GM19351 (cell line): Measurements from ENCODE around the gene ERCC1.
A peak's percentile ranks its signal among the peaks of the same experiment; 100 is the strongest.

Experiments used
- ATAC-seq: cut with Tn5 transposase; IDR thresholded peaks from one replicate; pipeline ENCODE4 v1.9.1; 2021; ENCODE audit warnings: mild to moderate bottlenecking, moderate library complexity; ENCODE audit not compliant: unreplicated experiment

Gene ERCC1

DNA sequence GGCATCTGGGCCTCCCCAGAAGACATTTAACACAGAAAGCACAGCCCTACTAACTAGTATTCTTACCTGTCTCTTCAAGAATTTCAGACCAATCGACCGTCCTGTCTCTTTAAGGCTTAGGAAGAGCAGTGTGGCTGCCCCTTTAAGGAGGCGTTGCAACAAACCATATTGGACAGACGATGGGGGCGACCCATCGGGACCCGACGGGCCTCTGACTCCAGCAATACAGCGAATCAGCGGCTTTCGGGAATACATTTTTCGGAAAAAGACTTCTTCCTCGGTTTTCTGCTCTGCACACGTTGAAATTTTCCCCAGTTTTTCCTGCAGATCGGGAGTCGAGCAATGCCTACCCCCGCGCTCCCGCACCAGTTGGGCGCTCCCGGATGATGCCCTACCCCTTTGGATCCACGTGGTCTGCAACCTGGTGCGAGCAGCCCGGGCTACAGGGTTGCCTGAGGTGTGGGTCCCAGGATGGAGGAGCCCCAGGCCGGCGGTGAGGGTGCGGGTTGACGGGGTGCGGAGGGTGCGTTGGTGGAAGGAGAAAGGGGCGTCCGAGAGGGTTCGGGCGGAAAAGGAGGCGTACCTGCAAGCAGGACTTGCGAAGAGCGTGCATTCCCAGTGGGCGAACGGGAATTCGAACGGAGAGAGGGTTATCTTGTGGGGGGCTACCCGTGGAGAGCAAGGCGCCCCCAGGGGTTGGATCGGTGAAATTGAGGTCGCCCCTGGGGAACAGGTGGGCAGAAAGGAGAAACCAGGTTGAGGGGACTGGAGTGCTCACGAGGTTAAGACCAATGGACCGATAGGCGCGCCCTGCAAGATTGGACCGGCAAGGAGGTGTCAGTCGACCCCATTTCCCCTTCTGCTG, 17.3 kb downstream of the ERCC1 start, which contains the start of gene POLR1G:
POLR1G (plus strand) TSS at position 419 of the 865 bp plus-strand sequence; CDS start at position 472, 53 bp downstream.
- peak; percentile 76 for ATAC-seq

DNA sequence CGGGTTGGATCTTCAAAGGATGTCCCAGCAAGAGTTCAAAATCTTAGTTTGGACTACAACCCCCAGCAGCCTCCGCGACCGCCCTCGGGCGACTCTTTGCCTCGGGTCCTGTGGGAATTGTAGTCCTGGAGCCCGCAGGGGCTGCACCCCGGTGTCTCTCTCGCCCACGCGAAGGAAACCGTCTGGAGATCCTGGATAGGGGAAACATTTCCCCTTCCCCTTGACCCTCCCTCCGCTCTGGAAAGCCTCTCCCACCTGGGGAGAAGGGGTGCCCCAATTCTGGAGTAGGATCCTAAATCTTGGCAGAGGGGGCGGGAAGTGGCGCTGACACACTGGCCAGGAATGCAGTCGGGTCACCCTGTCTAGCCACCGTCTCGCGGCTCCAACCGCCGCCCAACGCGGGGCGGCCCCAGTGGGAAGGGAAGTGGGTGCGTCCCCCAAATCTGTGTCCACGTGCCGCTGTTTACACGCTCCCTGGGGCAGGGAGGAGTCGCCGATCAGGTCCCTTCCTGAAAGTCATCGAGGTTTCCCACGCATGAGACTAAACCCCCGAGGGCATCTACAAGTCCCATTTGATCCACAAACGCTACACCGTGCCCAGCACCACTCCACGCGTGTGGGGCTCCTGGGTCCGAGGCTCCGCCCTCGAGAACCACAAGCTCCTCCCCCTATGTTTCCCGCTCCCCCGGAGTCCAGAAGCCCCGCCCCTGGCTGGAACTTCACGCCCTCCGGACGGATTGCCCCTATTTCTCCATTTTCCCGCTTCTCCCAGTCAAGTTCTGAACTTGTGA, 18.1 kb downstream of the ERCC1 start:
- ATAC-seq, result peak; percentile 41

DNA sequence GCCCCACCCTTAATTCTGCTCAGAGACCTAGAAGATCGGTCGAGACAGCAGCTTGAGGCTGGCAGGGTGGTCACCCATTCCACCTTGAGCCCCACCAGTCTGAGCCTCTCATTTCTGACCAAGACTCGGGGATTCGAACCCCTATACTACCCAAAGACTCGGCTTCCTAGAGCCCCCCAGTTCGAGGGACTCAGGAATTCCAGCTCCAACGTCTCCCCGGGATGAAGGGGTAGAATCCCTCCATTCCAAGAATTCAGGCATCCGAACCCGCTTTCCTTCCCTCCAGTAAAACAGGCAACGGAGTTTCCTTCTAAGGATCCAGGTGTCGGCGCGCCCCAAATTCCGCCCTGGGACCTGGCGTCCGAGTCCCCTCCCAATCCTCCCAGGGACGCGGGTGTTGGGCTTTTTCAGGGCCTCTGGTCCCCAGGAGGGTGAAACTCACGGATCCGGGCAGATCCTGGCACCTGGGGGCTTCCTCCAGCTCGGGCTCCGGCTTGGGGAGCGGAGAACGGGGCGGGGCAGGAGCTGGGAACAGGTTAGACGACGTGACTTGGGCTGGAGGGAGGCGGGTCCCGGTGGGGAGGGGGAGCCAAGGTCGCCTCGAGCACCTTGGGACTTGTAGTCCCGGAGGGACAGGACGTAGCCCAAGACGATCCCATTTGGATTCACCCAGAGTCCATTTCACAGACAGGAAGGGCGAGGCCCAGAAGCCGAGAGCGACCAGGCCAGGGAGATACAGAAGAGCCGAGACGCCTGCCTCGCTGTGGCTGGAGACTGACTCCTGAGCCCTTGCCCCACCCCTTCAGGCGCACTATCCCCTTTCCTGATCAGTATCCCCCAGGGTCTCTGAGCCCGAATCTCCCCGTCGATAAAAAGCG, 18.9 kb downstream of the ERCC1 start, which contains the start of gene PPP1R13L:
PPP1R13L (minus strand) TSS at position 513 of the 878 bp plus-strand sequence. CDS start 6,751 bp downstream, outside the sequence.
- no peak for ATAC-seq

DNA sequence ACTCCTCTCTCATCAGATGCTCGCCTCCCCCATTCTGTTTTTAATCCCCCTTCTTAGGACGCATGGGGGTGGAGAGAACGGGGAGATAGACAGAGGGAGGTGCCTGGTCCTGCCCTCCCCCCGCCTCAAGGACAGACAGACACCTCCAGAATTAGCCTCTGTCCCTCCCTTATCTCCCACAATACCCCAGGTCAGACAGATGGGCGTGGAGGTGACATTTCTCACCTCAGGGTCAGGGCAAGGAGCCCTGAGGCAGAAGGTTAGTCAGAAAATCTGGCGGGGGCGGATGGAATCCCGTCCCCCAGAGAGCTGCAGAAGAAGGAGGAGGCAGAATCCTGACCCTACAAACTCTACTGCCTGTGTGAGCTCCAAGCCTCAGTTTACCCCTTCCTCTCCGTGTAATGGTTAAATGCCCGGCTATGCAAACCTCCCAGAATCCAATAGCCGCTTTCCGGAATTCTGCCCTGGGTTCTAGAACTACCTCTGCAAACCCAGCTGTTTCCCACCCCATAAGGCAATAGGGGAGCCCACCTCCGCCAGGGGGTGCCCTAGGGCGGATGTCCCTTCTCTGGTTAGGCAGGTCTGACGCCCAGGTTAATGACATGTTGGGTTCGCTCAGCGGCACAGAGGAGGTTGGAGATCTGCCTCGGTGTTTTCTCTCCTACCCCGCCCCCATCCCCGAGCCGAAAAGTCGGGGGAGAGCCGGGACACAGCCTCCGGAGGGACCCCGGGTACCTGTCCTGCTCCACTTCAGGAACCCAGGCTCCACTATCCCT, 19.7 kb downstream of the ERCC1 start:
- no peak for ATAC-seq

DNA sequence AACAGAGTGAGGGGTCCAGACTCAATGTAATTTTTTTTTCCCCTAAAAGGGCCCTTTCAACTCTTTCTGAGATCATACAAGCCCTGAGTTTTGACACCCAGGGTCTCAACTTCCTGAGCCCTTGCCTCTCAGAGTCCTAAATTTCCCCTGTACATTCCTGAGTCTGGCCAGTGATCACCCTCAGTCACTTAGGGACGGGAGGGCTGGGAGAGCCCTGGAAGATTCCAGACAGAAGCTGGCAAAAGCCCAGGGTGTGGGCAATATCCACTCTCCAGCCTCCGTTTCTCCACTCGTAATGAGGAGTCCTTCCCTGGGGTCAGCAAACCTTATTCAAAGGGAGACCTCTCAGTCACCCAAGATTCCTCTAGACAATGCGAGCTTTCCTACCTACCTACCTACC, 20.4 kb downstream of the ERCC1 start:
- ATAC-seq, result no peak

DNA sequence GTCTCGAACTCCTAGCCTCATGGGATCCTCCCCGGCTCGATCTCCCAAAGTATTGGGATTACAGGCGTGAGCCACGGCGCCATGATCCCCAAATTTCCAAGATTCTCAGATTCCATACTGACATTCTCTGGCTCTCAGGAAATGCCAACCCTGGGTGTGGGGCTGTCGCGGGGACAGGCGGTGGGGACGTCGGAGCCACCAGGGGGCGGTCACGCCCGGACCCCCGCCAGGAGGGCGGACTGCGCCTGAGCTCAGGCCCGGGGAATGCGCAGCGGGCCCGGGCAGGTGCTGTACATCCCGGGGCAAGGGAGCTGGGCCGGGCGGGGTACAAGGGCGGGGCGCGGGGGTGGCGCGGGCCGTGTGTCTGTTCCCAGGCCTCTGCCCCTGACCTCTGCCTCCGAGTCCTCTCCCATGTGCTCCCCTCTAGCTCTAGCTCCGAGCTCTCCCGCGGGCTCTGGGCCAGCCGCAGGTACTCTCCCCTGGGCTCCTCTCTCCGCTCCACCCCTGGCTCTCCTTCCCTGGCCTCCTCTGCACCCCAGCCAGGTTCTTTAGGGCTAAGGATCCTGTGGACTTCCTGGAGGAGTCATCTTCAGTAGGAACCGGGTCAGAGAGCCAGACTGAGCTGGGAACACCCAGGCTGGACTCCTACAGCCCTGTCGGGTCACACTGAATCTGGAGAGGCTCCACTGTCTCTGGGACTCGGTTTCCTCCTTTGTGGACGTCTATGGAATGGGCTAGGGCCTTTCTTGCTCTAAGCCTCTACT, 21.2 kb downstream of the ERCC1 start:
- no peak for ATAC-seq

DNA sequence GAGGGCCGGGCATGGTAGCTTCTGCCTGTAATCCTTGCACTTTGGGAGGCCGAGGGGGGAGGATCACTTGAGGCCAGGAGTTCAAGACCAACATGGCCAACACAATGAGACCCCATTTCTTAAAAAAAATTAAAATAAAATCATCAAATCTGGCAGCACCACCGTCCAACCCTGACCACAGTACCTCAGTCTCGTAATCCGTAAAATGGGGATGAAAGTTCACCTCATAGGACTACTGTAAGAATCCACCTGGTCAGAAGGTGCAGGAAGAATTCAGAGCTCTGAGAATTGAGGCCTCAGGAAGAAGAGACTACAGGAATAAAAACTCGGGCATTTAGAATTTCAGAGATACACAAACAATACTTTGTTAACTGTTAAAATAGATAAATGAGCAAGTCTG, 21.9 kb downstream of the ERCC1 start:
- ATAC-seq, result no peak

DNA sequence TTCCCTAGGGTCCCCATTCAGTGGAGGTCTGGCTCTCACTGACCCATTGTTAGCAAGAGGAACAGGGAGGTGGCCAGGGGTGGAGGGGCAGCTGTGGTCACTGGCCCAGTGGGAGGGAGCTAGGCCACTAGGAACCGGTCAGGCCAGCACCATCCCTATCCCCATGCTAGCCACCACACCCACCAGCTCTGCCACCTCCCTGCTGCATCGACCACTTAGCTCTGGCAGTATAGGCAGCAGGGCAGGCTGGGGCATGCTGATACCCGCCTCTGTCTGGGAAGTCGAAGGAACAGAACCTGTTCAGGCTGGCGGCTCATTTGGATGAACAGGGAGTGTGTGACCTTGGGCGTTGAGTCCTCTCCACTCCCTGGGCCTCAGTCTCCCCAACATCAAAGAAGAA, 23.5 kb downstream of the ERCC1 start:
- ATAC-seq, result no peak

DNA sequence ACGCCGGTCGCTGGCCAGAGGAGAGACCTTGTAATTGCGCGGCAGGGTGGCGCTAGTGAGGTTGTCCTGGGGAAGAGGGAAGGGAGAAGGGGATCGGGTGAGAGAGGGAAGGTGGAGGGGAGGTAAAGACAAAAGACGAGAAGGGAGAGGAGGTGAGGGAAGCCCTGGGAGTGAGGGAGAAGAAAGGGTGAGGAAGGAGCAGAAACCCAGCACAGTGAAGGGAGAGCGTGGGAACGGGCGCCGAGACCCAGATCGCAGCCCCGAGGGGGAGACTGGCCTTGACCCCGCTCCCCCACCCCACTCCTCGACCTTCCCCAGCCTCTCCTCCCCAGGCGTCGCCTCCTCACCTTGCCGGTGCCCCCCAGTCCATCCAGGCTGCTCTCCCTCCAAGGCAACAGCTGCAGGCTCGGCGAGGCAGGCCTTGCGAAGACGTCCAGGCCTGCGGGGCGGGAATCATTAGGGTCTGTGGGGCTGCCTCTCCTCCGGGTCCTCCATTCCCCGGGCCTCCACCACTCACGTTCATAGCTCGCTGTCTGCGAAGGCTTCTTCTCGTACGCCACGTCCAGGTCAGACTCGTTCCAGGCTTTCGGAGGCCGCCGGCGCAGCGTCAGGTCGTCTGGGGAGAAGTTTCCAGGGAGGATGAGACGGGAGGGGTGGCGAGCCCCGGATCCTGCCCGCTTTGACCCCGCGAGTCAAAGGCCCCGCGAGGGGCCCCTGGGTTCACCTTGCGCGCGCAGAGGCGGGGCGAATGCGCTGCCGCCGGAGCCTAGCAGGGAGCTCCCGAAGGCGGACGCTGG, 27.7 kb downstream of the ERCC1 start:
- no peak for ATAC-seq

DNA sequence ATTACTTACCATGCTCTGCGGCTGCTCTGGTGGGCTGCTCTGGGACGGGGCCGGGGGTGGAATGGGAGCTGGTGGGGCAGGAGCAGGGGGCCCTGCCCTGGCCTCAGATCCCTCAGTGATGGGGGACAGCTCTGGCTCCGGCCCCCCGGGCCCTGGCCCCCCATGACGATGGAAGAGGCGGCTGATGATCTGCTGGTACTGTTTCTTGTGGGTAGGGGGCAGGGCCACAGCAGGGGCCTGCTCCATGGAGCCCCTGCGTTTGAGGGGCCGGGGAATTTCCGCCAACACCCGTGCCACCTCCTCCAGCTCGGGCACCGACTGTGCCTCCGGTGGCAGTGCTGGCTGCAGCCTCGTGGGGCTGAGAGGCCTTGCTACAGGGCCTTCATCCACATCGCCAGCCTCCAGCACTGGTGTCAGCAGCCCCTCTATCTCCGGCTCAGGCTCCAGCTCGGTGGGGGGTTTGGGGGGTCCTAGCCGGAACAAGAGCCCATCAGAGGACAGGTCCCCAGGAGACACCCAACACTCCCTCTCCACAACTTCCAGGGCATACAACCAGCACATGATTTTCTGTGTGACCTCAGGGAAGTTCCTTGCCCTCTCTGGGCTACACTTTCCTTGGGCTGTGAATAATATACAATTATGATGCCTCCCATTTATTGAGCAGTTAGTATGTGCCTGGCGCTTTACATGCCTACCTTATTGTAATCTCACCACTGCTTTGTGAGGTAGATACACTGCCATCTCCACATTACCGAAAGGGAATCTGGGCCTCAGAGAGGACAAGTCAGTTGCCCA, 31.6 kb downstream of the ERCC1 start:
- no peak for ATAC-seq

DNA sequence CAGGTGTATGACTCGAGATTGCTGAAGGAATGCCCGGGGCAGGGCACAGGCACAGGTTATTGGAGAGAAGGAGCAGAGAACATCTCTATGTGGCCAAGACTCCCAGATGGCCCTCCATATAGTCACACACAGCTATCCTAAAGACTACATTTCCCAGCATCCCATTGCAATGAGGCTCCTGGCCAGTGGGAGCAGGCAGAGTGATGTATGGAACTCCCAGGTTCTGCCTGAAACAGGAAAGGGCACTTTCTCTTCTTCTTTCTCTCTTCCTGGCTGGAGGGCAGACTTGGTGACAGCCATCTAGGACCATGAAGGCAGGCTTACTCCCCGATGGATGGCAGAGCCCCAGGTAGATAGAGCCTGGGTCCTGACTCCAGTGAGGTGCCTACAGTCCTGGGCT, 32.4 kb downstream of the ERCC1 start:
- no peak for ATAC-seq

DNA sequence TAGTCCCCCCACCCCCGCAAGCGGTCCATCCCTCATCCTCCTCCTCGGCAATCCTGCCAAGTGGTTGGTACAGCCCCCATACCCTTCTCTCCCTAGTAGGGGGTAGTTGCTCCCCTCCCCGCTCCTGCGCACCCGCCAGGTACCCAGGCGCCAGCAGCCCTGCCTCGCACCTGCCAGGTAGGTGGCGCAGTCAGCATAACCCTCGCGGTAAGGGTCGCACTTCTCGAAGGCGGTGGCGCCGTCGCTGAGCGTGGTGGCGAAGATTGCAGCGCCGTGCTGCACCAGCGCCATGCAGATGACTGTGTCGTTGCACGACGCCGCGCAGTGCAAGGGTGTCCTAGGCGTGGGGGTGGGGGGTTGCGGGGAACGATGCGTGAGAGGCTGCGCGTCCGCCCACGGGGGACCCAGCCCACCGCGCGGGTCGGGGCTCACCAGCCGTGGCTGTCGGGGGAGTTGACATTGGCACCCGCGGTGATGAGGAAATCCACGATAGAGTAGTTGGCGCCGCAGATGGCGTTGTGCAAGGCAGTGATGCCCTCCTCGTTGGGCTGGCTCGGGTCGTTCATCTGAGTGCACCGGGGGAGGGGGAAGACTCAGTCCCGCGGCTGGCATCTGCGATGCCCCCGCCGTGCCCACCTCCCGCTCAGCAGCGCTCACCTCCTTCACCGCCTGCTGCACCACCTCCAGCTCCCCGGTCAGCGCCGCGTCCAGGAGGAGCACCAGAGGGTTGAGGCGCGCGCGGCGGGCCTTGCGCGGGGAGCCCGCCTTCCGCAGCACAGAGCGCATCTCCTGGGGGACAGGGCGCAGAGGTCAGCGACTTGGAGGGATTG, 38.1 kb downstream of the ERCC1 start:
- ATAC-seq, result no peak

DNA sequence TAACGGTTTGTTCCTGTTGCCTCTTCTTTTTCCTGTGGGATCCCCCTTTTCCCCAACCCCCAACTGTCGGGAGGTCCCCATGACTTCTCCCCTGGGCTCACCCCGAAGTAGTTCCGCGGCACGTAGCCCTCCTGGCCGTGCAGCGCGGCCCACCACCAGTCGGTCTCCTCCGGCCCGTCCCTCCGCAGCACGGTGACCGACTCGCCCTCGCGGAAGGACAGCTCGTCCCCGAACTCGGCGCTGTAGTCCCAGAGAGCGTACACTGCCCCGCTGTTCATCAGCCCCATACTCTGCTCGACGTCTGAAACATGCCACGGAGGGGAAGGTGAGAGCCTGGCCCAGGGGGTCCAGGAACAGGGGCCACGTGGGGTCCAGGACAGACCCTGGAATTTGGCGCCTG, 41.3 kb downstream of the ERCC1 start:
- ATAC-seq, result no peak

DNA sequence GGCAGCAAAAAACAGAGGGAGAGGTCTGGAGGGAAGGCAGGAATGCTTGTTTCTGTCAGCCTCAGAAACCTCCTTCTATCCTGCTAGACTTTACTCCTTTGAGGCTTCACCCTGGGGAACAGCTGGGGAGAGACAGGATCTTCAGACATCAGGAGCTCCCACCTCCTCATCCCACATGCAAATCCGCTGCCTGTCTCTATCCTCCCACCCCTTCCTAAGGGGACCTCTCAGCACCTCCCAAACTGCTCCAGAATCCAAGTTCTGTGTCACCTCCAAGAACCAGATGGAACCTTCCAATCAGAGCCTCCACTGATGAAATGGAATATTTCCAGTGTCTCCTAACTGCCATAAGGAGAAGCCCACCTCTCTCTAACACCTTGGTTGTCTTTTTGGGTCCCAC, 43.6 kb downstream of the ERCC1 start:
- ATAC-seq, result no peak

DNA sequence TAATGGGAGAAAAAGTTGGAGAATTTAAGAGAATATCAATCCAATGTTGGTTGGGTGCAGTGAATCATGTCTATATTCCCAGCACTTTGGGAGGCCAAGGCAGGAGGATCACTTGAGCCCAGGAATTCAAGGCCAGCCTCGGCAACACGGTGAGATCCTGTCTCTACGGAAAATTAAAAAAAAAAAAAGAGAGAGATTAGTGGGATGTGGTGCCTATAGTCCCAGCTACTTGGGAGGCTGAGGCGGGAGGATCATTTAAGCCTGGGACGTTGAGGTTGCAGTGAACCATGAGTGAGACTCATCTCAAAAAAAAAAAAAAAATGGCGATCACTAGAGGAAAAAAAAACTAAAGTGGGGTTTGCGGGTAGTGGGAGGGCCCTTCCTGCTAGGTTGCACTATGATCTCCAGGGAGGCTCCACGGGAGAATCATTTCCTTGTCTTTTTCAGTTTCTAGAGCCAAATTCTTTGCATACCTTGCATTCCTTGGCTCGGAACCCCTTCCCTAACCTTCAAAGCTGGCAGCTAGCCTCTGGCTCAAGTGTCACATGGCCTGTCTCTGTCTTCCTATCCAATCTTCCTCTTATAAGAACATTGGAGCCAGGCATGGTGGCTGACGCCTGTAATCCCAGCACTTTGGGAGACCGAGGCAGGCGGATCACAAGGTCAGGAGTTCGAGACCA, 47.5 kb downstream of the ERCC1 start:
- no peak for ATAC-seq
